K562 (cell line): ENCODE measurements around the gene PSMC1. TPM values are rescaled to one million over a fixed set of nuclear protein-coding genes. Genes with fewer than 3 reads are reported as not detected.

Experiments
- ATAC-seq: fragments of 200-7000 bp; cut with Tn5 transposase; 3 replicates; pipeline ENCODE4 v1.9.1; 2020; ENCODE audit warnings: moderate library complexity
- BruUV-seq: library from RNA; stranded (reverse); fragments of 400-500 nt; replicated peaks from 2 replicates; lab custom pipeline; 2021; lab: Mats Ljungman, UMichigan
- CTCF ChIA-PET: fragments of 300-600 bp; formaldehyde crosslinking; extraction: SDS; loops from one replicate; lab custom pipeline; 2021; ENCODE audit warnings: low intra/inter-chr PET ratio; lab: Yijun Ruan, JAX
- POLR2A ChIA-PET: fragments of 300-600, 350-650 bp; sonication (Branson Sonifier 250); formaldehyde crosslinking; extraction: SDS; loops from one replicate; lab custom pipeline; 2021; ENCODE audit warnings: antibody characterized with exemption, inconsistent platforms; lab: Yijun Ruan, JAX
- DNase-seq, 4 experiments: peaks; one replicate each; pipeline versions ENCODE4 v3.0.0 to v3.0.0-alpha.2; 2011 to 2018; ENCODE audit warnings: low spot score in 3 of 4, mixed read lengths in 3 of 4; ENCODE audit errors: extremely low read depth in 1 of 4
- FAIRE-seq: peaks from 2 replicates; lab custom pipeline; 2011; peaks lifted over from hg19 to GRCh38; lab: Jason Lieb, UNC
- H2AFZ ChIP-seq: 2 replicates; pipeline ENCODE4 v1.6.0; 2011; ENCODE audit warnings: low read depth, low read length, control low read depth, inconsistent platforms
- H3K27ac ChIP-seq: fragments of 200-600 bp; 3 replicates; pipeline ENCODE4 v1.8.0; 2011; ENCODE audit warnings: low read depth, mild to moderate bottlenecking, control low read depth, inconsistent platforms, low read length, moderate library complexity, mixed read lengths; ENCODE audit errors: extremely low read depth
- H3K27me3 ChIP-seq, 2 experiments: fragments of 300-600 bp in 1 of 2; 2 replicates in 1 of 2; 3 replicates in 1 of 2; pipeline versions ENCODE4 v1.6.0 to v1.8.0; 2011; ENCODE audit warnings: inconsistent platforms in 2 of 2, low read length in 2 of 2, mild to moderate bottlenecking in 1 of 2, mixed read lengths in 1 of 2, moderate library complexity in 1 of 2; ENCODE audit not compliant: control insufficient read depth in 2 of 2, insufficient read depth in 2 of 2
- H3K36me3 ChIP-seq: fragments of 300-600 bp; 3 replicates; pipeline ENCODE4 v1.8.0; 2011; ENCODE audit warnings: mild to moderate bottlenecking, low read length, inconsistent platforms; ENCODE audit not compliant: control insufficient read depth, insufficient read depth
- H3K4me1 ChIP-seq, 2 experiments: fragments of 200-600 bp in 1 of 2; replicated peaks in 1 of 2; 2 replicates in 1 of 2; 3 replicates in 1 of 2; pipeline versions ENCODE4 v1.5.1 to v1.8.0; 2011; ENCODE audit warnings: inconsistent platforms in 2 of 2, low read length in 2 of 2, mild to moderate bottlenecking in 1 of 2, mixed read lengths in 1 of 2, moderate library complexity in 1 of 2; ENCODE audit not compliant: control insufficient read depth in 2 of 2, insufficient read depth in 2 of 2
- H3K4me2 ChIP-seq: 2 replicates; pipeline ENCODE4 v1.6.1; 2011; ENCODE audit warnings: low read length, control low read depth, inconsistent platforms, mixed read lengths; ENCODE audit not compliant: insufficient read depth
- H3K4me3 ChIP-seq: fragments of 200-600 bp; sonication (generic), shearing (Covaris generic); 2 replicates; pipeline ENCODE4 v1.5.1; 2016; ENCODE audit warnings: control low read depth, inconsistent platforms
- H3K79me2 ChIP-seq: fragments of 200-600 bp; 3 replicates; pipeline ENCODE4 v1.8.0; 2011; ENCODE audit warnings: low read length, inconsistent platforms; ENCODE audit not compliant: control insufficient read depth, insufficient read depth
- H3K9ac ChIP-seq, 2 experiments: 2 replicates each; pipeline versions ENCODE4 v1.6.0 to v1.6.1; 2011; ENCODE audit warnings: low read depth in 2 of 2, low read length in 2 of 2, control low read depth in 1 of 2, inconsistent platforms in 1 of 2, mild to moderate bottlenecking in 1 of 2, mixed read lengths in 1 of 2; ENCODE audit not compliant: insufficient read depth in 1 of 2
- H3K9me1 ChIP-seq: one replicate; pipeline ENCODE4 v1.6.0; 2011; ENCODE audit warnings: inconsistent platforms, mild to moderate bottlenecking, low read length, moderate library complexity; ENCODE audit not compliant: control insufficient read depth, insufficient read depth
- H3K9me3 ChIP-seq: replicated peaks from 2 replicates; pipeline ENCODE4 v1.5.1; 2011; ENCODE audit warnings: low read depth, low read length, inconsistent platforms; ENCODE audit not compliant: control insufficient read depth, insufficient read depth
- H4K20me1 ChIP-seq: replicated peaks from 2 replicates; pipeline ENCODE4 v1.6.1; 2011; ENCODE audit warnings: low read length, inconsistent platforms, mixed read lengths; ENCODE audit not compliant: control insufficient read depth, insufficient read depth
- ARID2 ChIP-seq: fragments of 450-650 bp; IDR thresholded peaks from 2 replicates; pipeline ENCODE4 v1.6.1; 2017; ENCODE audit warnings: antibody characterized with exemption, mild to moderate bottlenecking
- HBP1 ChIP-seq: fragments of 450-650 bp; formaldehyde crosslinking; IDR thresholded peaks from 2 replicates; pipeline ENCODE4 v1.4.0; 2022; ENCODE audit warnings: missing genetic modification characterization
- IRF9 ChIP-seq: fragments of 450-650 bp; IDR thresholded peaks from 2 replicates; pipeline ENCODE4 v1.6.1; 2016; ENCODE audit warnings: missing biosample characterization, missing genetic modification characterization
- MCM7 ChIP-seq, 2 experiments: fragments of 450-650 bp; IDR thresholded peaks; 2 replicates each; pipeline ENCODE4 v1.6.1; 2016 to 2018
- SRSF3 ChIP-seq: fragments of 200-400 bp; formaldehyde crosslinking; IDR thresholded peaks from 2 replicates; pipeline ENCODE4 v1.6.1; 2016; ENCODE audit warnings: mild to moderate bottlenecking, low read length, moderate library complexity; ENCODE audit not compliant: insufficient read depth
- ZNF76 ChIP-seq: fragments of 250-450 bp; sonication (Bioruptor Pico); IDR thresholded peaks from 2 replicates; pipeline ENCODE4 v1.4.0; 2020; ENCODE audit warnings: mild to moderate bottlenecking, moderate library complexity, borderline replicate concordance
- WGBS: fragments of 100-300 bp; shearing (Covaris generic); methylation state at CpG from one replicate; pipeline ENCODE4 v1.1.6; 2016; ENCODE audit warnings: low coverage, mixed read lengths; ENCODE audit not compliant: insufficient coverage; ENCODE audit errors: missing lambda C conversion rate; 5-methylcytosine and 5-hydroxymethylcytosine counted together
- in situ Hi-C: fragments of 300-500 bp; cut with MboI; formaldehyde crosslinking; loops from 4 replicates; pipeline ENCODE4 v1.15.0; 2018; ENCODE audit warnings: inconsistent platforms, mixed read lengths
- intact Hi-C: fragments of 100-400 bp; cut with micrococcal nuclease; formaldehyde crosslinking; loops from 2 replicates; pipeline ENCODE4 v1.14.2; 2022
- polyA plus RNA-seq, 8 experiments: library from polyadenylated mRNA; depleted of rRNA in 4 of 8; stranded (reverse) in 5 of 8; unstranded in 3 of 8; fragments of >200 nt; fragmentation: Nextera tagmentation in 2 of 8; fragmentation: Illumina TruSeq in 1 of 8; extraction: Ambion mirVana in 2 of 8; extraction: Trizol in 1 of 8; gene quantifications; 2 replicates each; pipeline versions ENCODE4 v1.2.1 to v1.2.3, GENCODE V29; 2011 to 2014; ENCODE audit warnings: inconsistent platforms in 1 of 8, missing spikeins in 1 of 8
- total RNA-seq, 7 experiments: library from RNA; depleted of rRNA in 6 of 7; stranded (reverse); fragments of >200 nt in 6 of 7; fragmentation: Illumina TruSeq in 2 of 7; extraction: Trizol in 2 of 7; gene quantifications; 2 replicates each; pipeline versions ENCODE4 v1.2.1 to v1.2.3, GENCODE V29; 2011 to 2021; ENCODE audit warnings: low replicate concordance in 1 of 7

PSMC1 gene
- total and polyA plus RNA-seq, 9 of the 15 experiments (the other 6 are each of a cell fraction or from before 2014, with no cell fraction given), result 87.8 to 276 (median 165) TPM

- H3K9ac ChIP-seq, result no peak overlapping the region
- ChIA-PET CTCF (no interaction called here), POLR2A (interaction anchor here (0.8 to 1.6 kb wide), 2 partner anchors 9 to 19 kb away, joined by 3 to 6 read pairs; partner anchors contain the start of gene PSMC1)
- TF ChIP-seq MCM7 (IDR thresholded peaks at IDR 0.05), result no peak
- TF ChIP-seq IRF9, result no peak
- no peak for TF ChIP-seq HBP1 (CRISPR knock-in tag)
- TF ChIP-seq ZNF76 (CRISPR knock-in tag), result no peak
- TF ChIP-seq SRSF3, result no peak
- TF ChIP-seq ARID2, result no peak
- no peaks in the 10 kb centered on the region for H3K9me1 ChIP-seq
- no peaks in the 10 kb centered on the region for H3K27me3 ChIP-seq
- intact Hi-C loops (no loop called here), in situ Hi-C loops (no loop called here)
- ATAC-seq, result no peak
- FAIRE-seq, result no peak
- no peaks in the 10 kb centered on the region for H3K9me3 ChIP-seq
- H3K4me3 ChIP-seq, result no peak overlapping the region
- no peaks in the 10 kb centered on the region for H3K79me2 ChIP-seq
- peaks cover 0 to 4% of the 10 kb centered on the region in 2 experiments; a peak in 2 of 5 replicates for H3K4me1 ChIP-seq
- H4K20me1 ChIP-seq, result no peaks in the 10 kb centered on the region
- no TSS peak for BruUV-seq
- H3K4me2 ChIP-seq, result no peak overlapping the region
- WGBS, result 96% methylated on average over 7 of the region's 9 CpGs
- H3K36me3 ChIP-seq, result peaks cover 41% of the 10 kb centered on the region
- no peak for DNase-seq
- H2AFZ ChIP-seq, result no peak overlapping the region
- no peak overlapping the region for H3K27ac ChIP-seq
Measured at GRCh38 chr14:90275458-90275814, 19.1 kb downstream of the PSMC1 start.
